ENCODE measurements around the gene LCN15. TPM values are rescaled to one million over a fixed set of nuclear protein-coding genes. Genes with fewer than 3 reads are reported as not detected.

The LCN15 gene
- total and polyA plus RNA-seq, 10 of the 15 experiments (the other 5 are each of a cell fraction or from before 2014, with no cell fraction given) = 0.37 to 0.50 TPM; not detected in 8

GRCh38 chr9:136722093-136722968, 42.0 kb downstream of the LCN15 start:
- intact Hi-C loops (cut with micrococcal nuclease; ENCODE audit: unreplicated experiment) = no loop called here
- ChIA-PET POLR2A (no interaction called here), CTCF (no interaction called here), SMC1A (ENCODE audit: uncharacterized antibody, unreplicated experiment) (no interaction called here), RAD21 (ENCODE audit: unreplicated experiment) (no interaction called here)
- TF ChIP-seq ZBTB33 (IDR thresholded peaks at IDR 0.05) (no peak), POLR2A (IDR thresholded peaks at IDR 0.05; ENCODE audit: low read depth, low read length) (peak; percentile 21)
- peaks cover 21% of the 10 kb centered on the region for H3K79me2 ChIP-seq (ENCODE audit: control insufficient read depth, insufficient read depth, low read length)
- peaks cover 18 to 28% of the 10 kb centered on the region in 2 experiments for H3K36me3 ChIP-seq (ENCODE audit: control insufficient read depth in 2 of 2, insufficient read depth in 2 of 2, low read length in 1 of 2)
- H3K9ac ChIP-seq (ENCODE audit: control insufficient read depth, insufficient read depth, low read length) = no peak overlapping the region
- ATAC-seq (no peak), DNase-seq (ENCODE audit: low read depth, low spot score) (no peak), FAIRE-seq (no peak)
- in situ Hi-C loops (cut with MboI) = no loop called here
- no TSS peak for BruUV-seq (replicated peaks)
- H3K4me1 ChIP-seq (ENCODE audit: control insufficient read depth, insufficient read depth, low read length) = peaks cover 7% of the 10 kb centered on the region
- no peaks in the 10 kb centered on the region for H3K9me3 ChIP-seq (replicated peaks; ENCODE audit: control insufficient read depth, insufficient read depth, low read length)
- H3K27ac ChIP-seq (ENCODE audit: control insufficient read depth, insufficient read depth) = no peak overlapping the region
- peaks cover 9% of the 10 kb centered on the region for H4K20me1 ChIP-seq (ENCODE audit: control insufficient read depth, insufficient read depth)
- H2AFZ ChIP-seq (ENCODE audit: control insufficient read depth, low read depth, low read length) = no peak overlapping the region
- no peak overlapping the region for H3K4me3 ChIP-seq
- H3K27me3 ChIP-seq (replicated peaks in 1 of 2; ENCODE audit: control insufficient read depth in 2 of 2, insufficient read depth in 2 of 2, low read length in 1 of 2) = no peaks in the 10 kb centered on the region
- no peak overlapping the region for H3K4me2 ChIP-seq (ENCODE audit: control insufficient read depth, insufficient read depth)
- 87% methylated on average over 31 of the region's 31 CpGs for WGBS (ENCODE audit: insufficient coverage, insufficient replicate concordance, low lambda C conversion rate, missing lambda C conversion rate)

GRCh38 chr9:136721339-136722092, 42.8 kb downstream of the LCN15 start:
- Histone ChIP-seq H3K79me2 (ENCODE audit: control insufficient read depth, insufficient read depth, low read length) (peaks cover 13% of the 10 kb centered on the region), H3K36me3 (ENCODE audit: control insufficient read depth in 2 of 2, insufficient read depth in 2 of 2, low read length in 1 of 2) (peaks cover 18 to 28% of the 10 kb centered on the region in 2 experiments), H3K9ac (ENCODE audit: control insufficient read depth, insufficient read depth, low read length) (no peak overlapping the region), H3K27ac (ENCODE audit: control insufficient read depth, insufficient read depth) (no peak overlapping the region), H3K9me3 (replicated peaks; ENCODE audit: control insufficient read depth, insufficient read depth, low read length) (no peaks in the 10 kb centered on the region), H2AFZ (ENCODE audit: control insufficient read depth, low read depth, low read length) (no peak overlapping the region), H3K4me1 (ENCODE audit: control insufficient read depth, insufficient read depth, low read length) (peaks cover 7% of the 10 kb centered on the region), H3K4me3 (no peak overlapping the region), H4K20me1 (ENCODE audit: control insufficient read depth, insufficient read depth) (peaks cover 9% of the 10 kb centered on the region), H3K4me2 (ENCODE audit: control insufficient read depth, insufficient read depth) (no peak overlapping the region), H3K27me3 (replicated peaks in 1 of 2; ENCODE audit: control insufficient read depth in 2 of 2, insufficient read depth in 2 of 2, low read length in 1 of 2) (no peaks in the 10 kb centered on the region)
- ChIA-PET SMC1A (ENCODE audit: uncharacterized antibody, unreplicated experiment) (no interaction called here), CTCF (no interaction called here), RAD21 (ENCODE audit: unreplicated experiment) (no interaction called here), POLR2A (no interaction called here)
- TF ChIP-seq NKRF (conservative IDR thresholded peaks at IDR 0.05) (no peak), POLR2A (IDR thresholded peaks at IDR 0.05; ENCODE audit: low read depth, low read length) (peak; percentile 55; the same call in 1 of the 2 replicates), ZBED1 (IDR thresholded peaks at IDR 0.05; ENCODE audit: borderline replicate concordance) (0 out of 2 replicates have a peak, but pooled peaks have one; percentile 26)
- 62% methylated on average over 30 of the region's 30 CpGs for WGBS (ENCODE audit: insufficient coverage, insufficient replicate concordance, low lambda C conversion rate, missing lambda C conversion rate)
- ATAC-seq (no peak), DNase-seq (ENCODE audit: low read depth, low spot score) (no peak), FAIRE-seq (no peak)
- intact Hi-C loops (cut with micrococcal nuclease; ENCODE audit: unreplicated experiment) (no loop called here), in situ Hi-C loops (cut with MboI) (no loop called here)
- BruUV-seq (replicated peaks) = no TSS peak
